Dermis blood vessel endothelial cell (primary cell): Measurements from ENCODE around the gene HLA-A. TPM values are rescaled to one million over a fixed set of nuclear protein-coding genes. Genes with fewer than 3 reads are reported as not detected.

Experiments
- DNase-seq: peaks from one replicate; pipeline ENCODE4 v3.0.0; 2010
- total RNA-seq: library from RNA; depleted of rRNA; stranded (reverse); fragments of >200 nt; gene quantifications from 2 replicates; pipeline ENCODE4 v1.2.3, GENCODE V29; 2014

HLA-A gene
- total RNA-seq, 1 donor from 2014 or later = 927 TPM

GRCh38 chr6:29935273-29935955, 6.9 kb upstream of the HLA-A start:
- DNase-seq = no peak

GRCh38 chr6:29938746-29939508, 3.4 kb upstream of the HLA-A start:
- DNase-seq = no peak

- no peak for DNase-seq
Observed at GRCh38 chr6:29941016-29941415, 1.3 kb upstream of the HLA-A start.

- DNase-seq = no peak
Observed at GRCh38 chr6:29941471-29941870, 861 bp upstream of the HLA-A start.

- no peak for DNase-seq
Observed at GRCh38 chr6:29941916-29942274, 437 bp upstream of the HLA-A start.

- peak; percentile 33 for DNase-seq
Observed at GRCh38 chr6:29943053-29943966, 978 bp downstream of the HLA-A start.

- no peak for DNase-seq
Observed at GRCh38 chr6:29945281-29945820, 3.0 kb downstream of the HLA-A start.

- no peak for DNase-seq
Observed at GRCh38 chr6:29946223-29947076, 4.1 kb downstream of the HLA-A start.

- DNase-seq = no peak
Observed at GRCh38 chr6:29947077-29947980, 5.0 kb downstream of the HLA-A start.

GRCh38 chr6:29948277-29948676, 5.9 kb downstream of the HLA-A start:
- no peak for DNase-seq

- DNase-seq = no peak
Observed at GRCh38 chr6:29949934-29950333, 7.6 kb downstream of the HLA-A start.

- no peak for DNase-seq
Observed at GRCh38 chr6:29951882-29952281, 9.6 kb downstream of the HLA-A start.

GRCh38 chr6:29953001-29953441, 10.7 kb downstream of the HLA-A start:
- DNase-seq = peak; percentile 48

- DNase-seq = no peak
Observed at GRCh38 chr6:29953686-29954085, 11.4 kb downstream of the HLA-A start.

GRCh38 chr6:29954272-29954671, 11.9 kb downstream of the HLA-A start:
- DNase-seq = no peak

GRCh38 chr6:29955783-29956182, 13.5 kb downstream of the HLA-A start:
- no peak for DNase-seq

- DNase-seq = no peak
Observed at GRCh38 chr6:29956518-29956917, 14.2 kb downstream of the HLA-A start.

GRCh38 chr6:29958046-29958445, 15.7 kb downstream of the HLA-A start:
- DNase-seq = peak; percentile 14

GRCh38 chr6:29958921-29959320, 16.6 kb downstream of the HLA-A start:
- no peak for DNase-seq

- DNase-seq = no peak
Observed at GRCh38 chr6:29959467-29959866, 17.1 kb downstream of the HLA-A start.

GRCh38 chr6:29961966-29962365, 19.6 kb downstream of the HLA-A start:
- no peak for DNase-seq
